ENCODE results near the gene STARD6. TPM values are rescaled to one million over a fixed set of nuclear protein-coding genes. Genes with fewer than 3 reads are reported as not detected.

The STARD6 gene
- total RNA-seq, 2 donors from 2014 or later, result not detected

- no peak for DNase-seq
- ATAC-seq, result no peak
- intact Hi-C loops (cut with DNase I), result loop anchor here in 1 of 2 donors (5.0 kb wide), 1 partner anchor 102 kb away; no protein-coding TSS in a partner anchor
Measured at GRCh38 chr18:54279477-54280219, 78.0 kb downstream of the STARD6 start.

- no peak for DNase-seq
- ATAC-seq, result no peak
- intact Hi-C loops (cut with DNase I), result loop anchor here in 1 of 2 donors (5.0 kb wide), 1 partner anchor 101 kb away; no protein-coding TSS in a partner anchor
Measured at GRCh38 chr18:54278615-54279014, 79.0 kb downstream of the STARD6 start.

GRCh38 chr18:54277899-54278298, 79.8 kb downstream of the STARD6 start:
- ATAC-seq (no peak), DNase-seq (no peak)
- intact Hi-C loops (cut with DNase I), result loop anchor here in 1 of 2 donors (5.0 kb wide), 1 partner anchor 101 kb away; no protein-coding TSS in a partner anchor

Other genes starting within 250 kb of the STARD6 start
- 10 to 100 TPM; 69.9 to 73.4 TPM for gene MBD2, start 133.2 kb downstream of the STARD6 start, total RNA-seq
- gene POLI, start 88.3 kb downstream of the STARD6 start, total RNA-seq, result 10 to 100 TPM; 18.7 to 20.1 TPM
- gene C18orf54, start within 50 bp of the STARD6 start, total RNA-seq, result 1 to 10 TPM in 1 of 2 donors, under 1 TPM in 1; 0.68 to 2.0 TPM
- not detected for gene DYNAP, start 233.4 kb upstream of the STARD6 start, total RNA-seq